Dendritic cell treated with granulocyte-macrophage colony-stimulating factor and Interleukin-4, amounts not matched to agents 40 ng/mL and 50 ng/mL, for 4 days (primary cell): ENCODE results near the gene CXCL14.

ENCODE experiments used
- H3K27ac Mint-ChIP-seq: one replicate; pipeline ENCODE4 v1.8.0; 2022; ENCODE audit warnings: mild to moderate bottlenecking, mixed read lengths
- H3K27me3 Mint-ChIP-seq: one replicate; pipeline ENCODE4 v1.8.0; 2022; ENCODE audit warnings: mild to moderate bottlenecking, mixed read lengths
- H3K36me3 Mint-ChIP-seq: one replicate; pipeline ENCODE4 v1.8.0; 2022; ENCODE audit warnings: low read depth, mixed read lengths
- H3K4me1 Mint-ChIP-seq: one replicate; pipeline ENCODE4 v1.8.0; 2022; ENCODE audit warnings: low read depth, mixed read lengths
- H3K4me3 Mint-ChIP-seq: one replicate; pipeline ENCODE4 v1.8.0; 2022; ENCODE audit warnings: mild to moderate bottlenecking, moderate library complexity, mixed read lengths
- H3K9me3 Mint-ChIP-seq: one replicate; pipeline ENCODE4 v1.8.0; 2022; ENCODE audit warnings: mixed read lengths
- intact Hi-C: fragments of 100-400 bp; cut with micrococcal nuclease; formaldehyde crosslinking; loops from one replicate; pipeline ENCODE4 v1.15.0; 2022

CXCL14 gene

GRCh38 chr5:135568923-135569360, 9.8 kb downstream of the CXCL14 start:
- no peaks in the 10 kb centered on the region for H3K36me3 Mint-ChIP-seq
- H3K9me3 Mint-ChIP-seq: no peaks in the 10 kb centered on the region
- H3K27me3 Mint-ChIP-seq: peaks cover 36% of the 10 kb centered on the region
- intact Hi-C loops: loop anchor here (10.0 kb wide), 1 partner anchor 156 kb away; no protein-coding TSS in a partner anchor
- no peak overlapping the region for H3K4me3 Mint-ChIP-seq
- H3K27ac Mint-ChIP-seq: no peak overlapping the region
- H3K4me1 Mint-ChIP-seq: peaks cover 11% of the 10 kb centered on the region

DNA sequence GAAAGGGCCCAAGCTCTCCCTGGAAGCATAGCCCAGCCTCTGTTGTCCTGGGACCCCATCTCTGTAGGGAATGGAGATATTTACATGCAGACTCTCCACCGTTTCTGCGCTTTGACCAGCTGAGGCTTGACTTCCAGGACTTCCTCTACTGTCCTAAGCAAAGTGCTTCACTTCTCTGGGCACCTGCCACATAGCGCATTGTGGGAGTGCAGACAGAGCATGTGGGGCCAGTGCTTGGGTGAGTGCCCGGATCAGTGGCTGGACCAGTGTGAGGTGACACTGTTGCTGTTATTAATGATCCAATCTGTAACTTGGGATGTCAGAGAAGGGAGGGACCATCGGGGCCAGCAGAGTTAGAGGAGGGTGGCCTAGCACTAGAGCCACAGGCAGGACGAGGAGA, 10.5 kb downstream of the CXCL14 start:
- intact Hi-C loops: loop anchor here (10.0 kb wide), 1 partner anchor 157 kb away; no protein-coding TSS in a partner anchor
- peaks cover 39% of the 10 kb centered on the region for H3K27me3 Mint-ChIP-seq
- H3K4me1 Mint-ChIP-seq: peaks cover 11% of the 10 kb centered on the region
- no peaks in the 10 kb centered on the region for H3K36me3 Mint-ChIP-seq
- H3K9me3 Mint-ChIP-seq: no peaks in the 10 kb centered on the region
- H3K27ac Mint-ChIP-seq: no peak overlapping the region
- H3K4me3 Mint-ChIP-seq: no peak overlapping the region

- no peak overlapping the region for H3K4me3 Mint-ChIP-seq
- H3K9me3 Mint-ChIP-seq: no peaks in the 10 kb centered on the region
- H3K4me1 Mint-ChIP-seq: peaks cover 11% of the 10 kb centered on the region
- no peaks in the 10 kb centered on the region for H3K36me3 Mint-ChIP-seq
- no peak overlapping the region for H3K27ac Mint-ChIP-seq
- H3K27me3 Mint-ChIP-seq: peaks cover 38% of the 10 kb centered on the region
- intact Hi-C loops: loop anchor here (10.0 kb wide), 1 partner anchor 157 kb away; no protein-coding TSS in a partner anchor
Observed at GRCh38 chr5:135567661-135568060, 11.1 kb downstream of the CXCL14 start.

GRCh38 chr5:135566422-135567400, 12.1 kb downstream of the CXCL14 start:
- intact Hi-C loops: loop anchor here (10.0 kb wide), 1 partner anchor 158 kb away; no protein-coding TSS in a partner anchor
- H3K27ac Mint-ChIP-seq: no peak overlapping the region
- H3K36me3 Mint-ChIP-seq: no peaks in the 10 kb centered on the region
- no peak overlapping the region for H3K4me3 Mint-ChIP-seq
- peaks cover 38% of the 10 kb centered on the region for H3K27me3 Mint-ChIP-seq
- peaks cover 2% of the 10 kb centered on the region for H3K4me1 Mint-ChIP-seq
- H3K9me3 Mint-ChIP-seq: no peaks in the 10 kb centered on the region

- Mint-ChIP-seq H3K9me3 (no peaks in the 10 kb centered on the region), H3K27ac (no peak overlapping the region), H3K4me1 (peaks cover 3% of the 10 kb centered on the region), H3K4me3 (no peak overlapping the region), H3K27me3 (peaks cover 37% of the 10 kb centered on the region), H3K36me3 (no peaks in the 10 kb centered on the region)
- intact Hi-C loops: loop anchor here (10.0 kb wide), 1 partner anchor 159 kb away; no protein-coding TSS in a partner anchor
Observed at GRCh38 chr5:135565725-135566421, 12.9 kb downstream of the CXCL14 start.

GRCh38 chr5:135565266-135565665, 13.5 kb downstream of the CXCL14 start:
- Mint-ChIP-seq H3K27me3 (peaks cover 37% of the 10 kb centered on the region), H3K9me3 (no peaks in the 10 kb centered on the region), H3K4me3 (no peak overlapping the region), H3K27ac (no peak overlapping the region), H3K36me3 (no peaks in the 10 kb centered on the region), H3K4me1 (peaks cover 8% of the 10 kb centered on the region)
- intact Hi-C loops: loop anchor here (10.0 kb wide), 1 partner anchor 160 kb away; no protein-coding TSS in a partner anchor

DNA sequence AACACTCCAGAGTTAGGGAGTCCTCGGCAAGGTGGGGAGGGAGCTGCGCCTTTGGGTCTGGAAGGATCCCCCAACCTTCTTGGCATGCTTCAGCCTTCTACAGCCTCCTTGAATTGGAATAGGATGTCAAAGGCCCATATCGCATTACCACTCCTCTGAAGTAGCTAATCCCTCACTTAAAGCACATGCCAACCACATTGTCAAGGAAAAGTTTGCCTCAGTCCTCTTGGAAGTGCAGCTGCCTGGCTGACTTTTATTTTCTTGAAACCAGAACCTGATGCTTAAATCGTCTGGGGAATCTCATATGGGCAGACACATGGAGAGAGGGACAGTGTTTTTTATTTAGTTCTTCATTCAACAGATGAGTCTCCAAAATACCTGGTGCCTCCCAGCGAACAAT, 14.5 kb downstream of the CXCL14 start:
- H3K36me3 Mint-ChIP-seq: no peaks in the 10 kb centered on the region
- intact Hi-C loops: loop anchor here (5.0 to 10.0 kb wide), 2 partner anchors 160 to 648 kb away; no protein-coding TSS in a partner anchor
- no peak overlapping the region for H3K4me3 Mint-ChIP-seq
- H3K27me3 Mint-ChIP-seq: peaks cover 43% of the 10 kb centered on the region
- H3K9me3 Mint-ChIP-seq: no peaks in the 10 kb centered on the region
- peaks cover 8% of the 10 kb centered on the region for H3K4me1 Mint-ChIP-seq
- H3K27ac Mint-ChIP-seq: no peak overlapping the region

- no peaks in the 10 kb centered on the region for H3K9me3 Mint-ChIP-seq
- no peaks in the 10 kb centered on the region for H3K36me3 Mint-ChIP-seq
- H3K27ac Mint-ChIP-seq: no peak overlapping the region
Observed at GRCh38 chr5:135561266-135561665, 17.5 kb downstream of the CXCL14 start.

DNA sequence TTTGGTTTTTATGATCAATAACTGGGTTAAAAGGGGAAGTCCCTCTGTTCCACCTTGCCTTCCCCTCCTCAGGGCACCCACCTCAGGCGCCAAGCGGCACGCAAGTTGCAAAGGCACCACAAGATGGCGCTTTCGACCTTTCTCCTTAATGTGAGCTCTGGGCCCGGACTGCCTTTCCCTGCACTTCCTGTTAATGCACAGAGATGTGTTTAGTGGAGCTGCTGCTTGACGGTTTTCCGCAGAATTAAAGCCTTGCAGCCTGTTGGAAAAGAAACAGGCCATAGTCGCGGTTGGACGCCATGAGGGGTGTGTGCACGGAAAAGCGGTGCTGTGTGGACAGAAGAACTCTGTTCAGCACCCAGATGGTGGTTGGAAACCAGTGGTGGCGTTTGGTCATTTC, 17.9 kb downstream of the CXCL14 start:
- Mint-ChIP-seq H3K27ac (no peak overlapping the region), H3K4me1 (peaks cover 13% of the 10 kb centered on the region), H3K9me3 (no peaks in the 10 kb centered on the region), H3K27me3 (peaks cover 61% of the 10 kb centered on the region), H3K4me3 (no peak overlapping the region), H3K36me3 (no peaks in the 10 kb centered on the region)
- intact Hi-C loops: loop anchor here (1.0 to 10.0 kb wide), 3 partner anchors 164 to 651 kb away; no protein-coding TSS in a partner anchor

More at GRCh38 chr5:135561266-135561665, 17.5 kb downstream of the CXCL14 start:
- H3K27me3 Mint-ChIP-seq: peaks cover 61% of the 10 kb centered on the region
- H3K4me1 Mint-ChIP-seq: peaks cover 12% of the 10 kb centered on the region
- H3K4me3 Mint-ChIP-seq: no peak overlapping the region
- intact Hi-C loops: loop anchor here (1.0 to 10.0 kb wide), 3 partner anchors 164 to 651 kb away; no protein-coding TSS in a partner anchor

DNA sequence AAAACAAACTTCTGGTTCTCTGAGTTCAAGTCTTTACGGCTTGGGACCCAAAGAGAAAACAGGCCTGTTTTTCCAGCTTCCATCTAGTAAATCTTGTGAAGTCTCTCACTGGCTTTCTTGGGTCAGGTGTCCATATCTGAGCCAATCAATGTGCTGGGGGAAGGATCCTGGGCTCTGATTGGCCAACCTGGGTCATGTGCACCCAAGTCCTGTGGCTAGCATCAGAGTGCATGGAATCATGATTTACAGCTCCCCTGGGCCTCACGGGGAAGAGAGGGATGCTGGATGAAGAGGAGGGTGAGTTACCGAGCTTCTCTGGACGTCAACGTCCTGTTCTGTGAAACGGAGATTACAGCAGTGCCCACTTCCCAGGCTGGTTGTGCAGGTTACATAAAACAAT, 19.4 kb downstream of the CXCL14 start:
- H3K36me3 Mint-ChIP-seq: no peaks in the 10 kb centered on the region
- H3K4me3 Mint-ChIP-seq: no peak overlapping the region
- intact Hi-C loops: no loop called here
- H3K9me3 Mint-ChIP-seq: no peaks in the 10 kb centered on the region
- H3K27me3 Mint-ChIP-seq: peaks cover 59% of the 10 kb centered on the region
- H3K4me1 Mint-ChIP-seq: peaks cover 13% of the 10 kb centered on the region
- H3K27ac Mint-ChIP-seq: no peak overlapping the region

DNA sequence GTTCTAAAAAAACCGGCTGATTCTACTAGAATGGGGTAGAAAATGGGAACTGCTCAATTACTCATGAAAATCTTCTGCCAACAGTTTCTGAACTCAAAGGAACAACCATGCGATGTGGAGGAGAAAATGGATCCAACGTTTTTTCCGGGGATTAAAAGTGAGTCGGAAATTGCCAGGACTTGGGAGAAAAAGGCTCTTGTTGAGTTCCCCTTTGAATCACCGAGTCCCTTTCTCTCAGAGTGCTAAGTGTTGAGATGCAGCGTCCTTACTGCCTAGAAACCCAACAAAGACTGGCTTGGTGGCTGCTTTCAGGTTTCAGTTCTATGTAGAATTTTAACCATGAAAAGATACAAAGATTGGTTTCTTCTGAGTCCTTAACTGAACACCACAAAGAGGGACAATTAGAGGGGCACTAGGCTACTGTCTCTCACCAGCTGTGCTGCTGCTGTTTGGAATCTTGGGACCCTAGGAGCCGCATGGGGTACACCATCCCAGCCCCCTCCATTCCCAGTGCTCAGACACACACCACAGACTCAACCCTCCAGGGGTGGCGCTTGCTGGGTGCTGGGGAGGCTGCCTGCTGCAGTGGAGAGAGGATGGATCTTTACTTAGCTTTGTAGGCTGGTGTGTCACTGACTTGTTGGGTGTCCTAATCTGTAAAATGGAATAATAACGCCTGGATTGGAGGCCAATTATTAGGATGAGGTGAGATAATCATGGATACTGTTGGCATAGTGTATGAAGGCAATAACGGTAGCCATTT, 21.5 kb downstream of the CXCL14 start:
- Mint-ChIP-seq H3K36me3 (no peaks in the 10 kb centered on the region), H3K27me3 (peaks cover 71% of the 10 kb centered on the region), H3K4me3 (no peak overlapping the region), H3K4me1 (peaks cover 13% of the 10 kb centered on the region), H3K9me3 (no peaks in the 10 kb centered on the region), H3K27ac (no peak overlapping the region)
- intact Hi-C loops: no loop called here

DNA sequence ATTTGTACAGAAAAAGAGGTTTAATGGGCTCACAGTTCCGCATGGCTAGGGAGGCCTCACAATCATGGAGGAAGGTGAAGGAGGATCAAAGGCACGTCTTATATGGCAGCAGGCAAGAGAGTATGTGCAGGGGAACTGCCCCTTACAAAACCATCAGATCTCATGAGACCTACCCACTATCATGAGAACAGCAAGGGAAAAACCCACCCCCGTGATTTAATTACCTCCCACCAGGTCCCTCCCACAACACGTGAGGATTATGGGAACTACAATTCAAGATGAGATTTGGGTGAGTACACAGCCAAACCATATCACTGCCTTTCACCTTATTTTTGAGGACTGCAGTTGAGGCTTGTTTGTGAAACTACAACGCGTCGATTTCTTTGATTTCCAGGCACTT, 22.2 kb downstream of the CXCL14 start:
- no peaks in the 10 kb centered on the region for H3K36me3 Mint-ChIP-seq
- H3K27me3 Mint-ChIP-seq: peaks cover 75% of the 10 kb centered on the region
- peaks cover 13% of the 10 kb centered on the region for H3K4me1 Mint-ChIP-seq
- intact Hi-C loops: no loop called here
- H3K27ac Mint-ChIP-seq: no peak overlapping the region
- H3K9me3 Mint-ChIP-seq: no peaks in the 10 kb centered on the region
- H3K4me3 Mint-ChIP-seq: no peak overlapping the region

GRCh38 chr5:135555530-135555929, 23.3 kb downstream of the CXCL14 start:
- peaks cover 6% of the 10 kb centered on the region for H3K4me1 Mint-ChIP-seq
- peaks cover 80% of the 10 kb centered on the region for H3K27me3 Mint-ChIP-seq
- no peak overlapping the region for H3K4me3 Mint-ChIP-seq
- intact Hi-C loops: no loop called here
- no peaks in the 10 kb centered on the region for H3K9me3 Mint-ChIP-seq
- no peak overlapping the region for H3K27ac Mint-ChIP-seq
- no peaks in the 10 kb centered on the region for H3K36me3 Mint-ChIP-seq
